Prostate gland (tissue), 2 donors: ENCODE data around the gene FRMD4A.

Experiments
- POLR2A ChIP-seq: fragments of 450-650 bp; IDR thresholded peaks from one replicate; pipeline ENCODE4 v1.6.1; 2016; ENCODE audit warnings: antibody characterized with exemption, mild to moderate bottlenecking
- TF ChIP-seq, protein P1 (sequence below), 4 experiments: fragments of 200-600 bp in 2 of 4; fragments of 450-650 bp in 2 of 4; sonication (generic) in 2 of 4; IDR thresholded peaks; 1 replicate in 3 of 4; 2 replicates in 1 of 4; pipeline ENCODE4 v1.5.1; 2016 to 2019; ENCODE audit warnings: antibody characterized with exemption in 4 of 4, mild to moderate bottlenecking in 2 of 4, moderate library complexity in 2 of 4

DNA sequence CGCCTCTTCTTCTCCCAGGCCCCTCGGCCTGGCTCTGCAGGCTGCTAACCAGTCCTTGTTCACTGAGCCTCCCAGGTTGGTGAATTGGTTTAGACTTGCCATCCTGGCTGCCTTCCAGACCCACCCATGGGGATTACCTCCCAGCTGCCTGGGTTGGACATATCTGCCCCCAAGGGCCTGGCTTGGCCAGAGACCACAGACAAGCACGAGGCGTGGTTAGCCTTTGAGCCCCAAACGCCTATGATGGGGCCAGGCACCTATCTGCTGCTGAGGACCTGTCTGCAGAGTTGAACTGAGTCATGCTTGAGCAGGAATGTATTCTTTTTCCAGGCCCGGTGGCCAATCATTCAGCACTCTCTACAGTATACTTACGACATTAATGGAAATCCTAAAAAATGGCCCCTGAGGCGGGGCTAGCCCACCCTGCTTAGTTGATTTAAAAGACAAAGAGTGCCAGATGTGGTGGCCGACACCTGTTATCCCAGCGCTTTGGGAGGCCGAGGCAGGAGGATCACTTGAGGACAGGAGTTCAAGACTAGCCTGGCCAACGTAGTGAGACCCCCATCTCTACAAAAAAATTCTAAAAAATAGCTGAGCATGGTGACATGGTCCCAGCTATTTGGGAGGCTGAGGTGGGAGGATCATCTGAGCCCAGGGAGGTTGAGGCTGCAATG is 361.5 kb downstream of the FRMD4A start:
- TF ChIP-seq, protein P1, sequence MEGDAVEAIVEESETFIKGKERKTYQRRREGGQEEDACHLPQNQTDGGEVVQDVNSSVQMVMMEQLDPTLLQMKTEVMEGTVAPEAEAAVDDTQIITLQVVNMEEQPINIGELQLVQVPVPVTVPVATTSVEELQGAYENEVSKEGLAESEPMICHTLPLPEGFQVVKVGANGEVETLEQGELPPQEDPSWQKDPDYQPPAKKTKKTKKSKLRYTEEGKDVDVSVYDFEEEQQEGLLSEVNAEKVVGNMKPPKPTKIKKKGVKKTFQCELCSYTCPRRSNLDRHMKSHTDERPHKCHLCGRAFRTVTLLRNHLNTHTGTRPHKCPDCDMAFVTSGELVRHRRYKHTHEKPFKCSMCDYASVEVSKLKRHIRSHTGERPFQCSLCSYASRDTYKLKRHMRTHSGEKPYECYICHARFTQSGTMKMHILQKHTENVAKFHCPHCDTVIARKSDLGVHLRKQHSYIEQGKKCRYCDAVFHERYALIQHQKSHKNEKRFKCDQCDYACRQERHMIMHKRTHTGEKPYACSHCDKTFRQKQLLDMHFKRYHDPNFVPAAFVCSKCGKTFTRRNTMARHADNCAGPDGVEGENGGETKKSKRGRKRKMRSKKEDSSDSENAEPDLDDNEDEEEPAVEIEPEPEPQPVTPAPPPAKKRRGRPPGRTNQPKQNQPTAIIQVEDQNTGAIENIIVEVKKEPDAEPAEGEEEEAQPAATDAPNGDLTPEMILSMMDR (IDR thresholded peaks at IDR 0.05): no peak
- no peak for TF ChIP-seq POLR2A
